ENCODE data around the gene ZNF786.

GRCh38 chr7:149099058-149099457, 8.5 kb upstream of the ZNF786 start:
- no peak for TF ChIP-seq CTCF (IDR thresholded peaks at IDR 0.05)
- TF ChIP-seq POLR2A (IDR thresholded peaks at IDR 0.05): no peak
